ENCODE results near the gene BBOX1. TPM values are rescaled to one million over a fixed set of nuclear protein-coding genes. Genes with fewer than 3 reads are reported as not detected.
"Not testable (repeated sequence)": the region's sequence is repeated elsewhere in the genome, so short reads cannot be mapped to it uniquely, and the experiment has no call there.

BBOX1 gene, protein sequence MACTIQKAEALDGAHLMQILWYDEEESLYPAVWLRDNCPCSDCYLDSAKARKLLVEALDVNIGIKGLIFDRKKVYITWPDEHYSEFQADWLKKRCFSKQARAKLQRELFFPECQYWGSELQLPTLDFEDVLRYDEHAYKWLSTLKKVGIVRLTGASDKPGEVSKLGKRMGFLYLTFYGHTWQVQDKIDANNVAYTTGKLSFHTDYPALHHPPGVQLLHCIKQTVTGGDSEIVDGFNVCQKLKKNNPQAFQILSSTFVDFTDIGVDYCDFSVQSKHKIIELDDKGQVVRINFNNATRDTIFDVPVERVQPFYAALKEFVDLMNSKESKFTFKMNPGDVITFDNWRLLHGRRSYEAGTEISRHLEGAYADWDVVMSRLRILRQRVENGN
- not detected for total RNA-seq

- H3K27me3 Mint-ChIP-seq (ENCODE audit: low read depth) = no peaks in the 10 kb centered on the region
These were observed at the start of gene BBOX1 for GRCh38 chr11:27040302-27041115. BBOX1 (plus strand) TSS chr11:27040815; CDS start chr11:27055431, 14,616 bp downstream.

GRCh38 chr11:26992031-26992541 is 48.5 kb upstream of the BBOX1 start:
- intact Hi-C loops (cut with micrococcal nuclease) = no loop called here
- Mint-ChIP-seq H3K36me3 (ENCODE audit: low read depth) (no peaks in the 10 kb centered on the region), H3K4me1 (ENCODE audit: low read depth) (no peaks in the 10 kb centered on the region)

More at GRCh38 chr11:27040302-27041115, at the start of gene BBOX1:
- H3K27ac Mint-ChIP-seq = no peak within 1 kb of the TSS
- no peak for DNase-seq
- H3K4me1 Mint-ChIP-seq (ENCODE audit: low read depth) = no peaks in the 10 kb centered on the region
- no peak within 1 kb of the TSS for H3K4me3 Mint-ChIP-seq
- CTCF ChIA-PET = no interaction called here
- H3K36me3 Mint-ChIP-seq (ENCODE audit: low read depth) = no peaks in the 10 kb centered on the region
- intact Hi-C loops (cut with micrococcal nuclease) = no loop called here
- peaks cover 28% of the 10 kb centered on the region for H3K9me3 Mint-ChIP-seq

GRCh38 chr11:26993965-26994457 is 46.6 kb upstream of the BBOX1 start, which contains the start of gene FIBIN:
FIBIN (plus strand) TSS chr11:26994112; CDS start chr11:26994527, 415 bp downstream.
- no peaks in the 10 kb centered on the region for H3K36me3 Mint-ChIP-seq (ENCODE audit: low read depth)
- DNase-seq = no peak
- CTCF ChIA-PET = no interaction called here
- H3K9me3 Mint-ChIP-seq = no peaks in the 10 kb centered on the region
- no peaks in the 10 kb centered on the region for H3K4me1 Mint-ChIP-seq (ENCODE audit: low read depth)
- intact Hi-C loops (cut with micrococcal nuclease) = no loop called here
- peaks cover 3% of the 10 kb centered on the region for H3K27me3 Mint-ChIP-seq (ENCODE audit: low read depth)
- no peak within 1 kb of the TSS for H3K27ac Mint-ChIP-seq
- H3K4me3 Mint-ChIP-seq = no peak within 1 kb of the TSS

More at GRCh38 chr11:26992031-26992541, 48.5 kb upstream of the BBOX1 start:
- DNase-seq = no peak
- CTCF ChIA-PET = no interaction called here
- Mint-ChIP-seq H3K27me3 (ENCODE audit: low read depth) (peaks cover 3% of the 10 kb centered on the region), H3K4me3 (no peak overlapping the region), H3K27ac (no peak overlapping the region), H3K9me3 (peaks cover 1% of the 10 kb centered on the region)

GRCh38 chr11:26994631-26995095 is 46.0 kb upstream of the BBOX1 start:
- no peak for DNase-seq
- Mint-ChIP-seq H3K4me1 (ENCODE audit: low read depth) (no peaks in the 10 kb centered on the region), H3K27ac (no peak overlapping the region), H3K9me3 (no peaks in the 10 kb centered on the region), H3K27me3 (ENCODE audit: low read depth) (peaks cover 3% of the 10 kb centered on the region), H3K4me3 (no peak overlapping the region), H3K36me3 (ENCODE audit: low read depth) (no peaks in the 10 kb centered on the region)
- CTCF ChIA-PET = no interaction called here
- intact Hi-C loops (cut with micrococcal nuclease) = no loop called here

- Mint-ChIP-seq H3K4me1 (ENCODE audit: low read depth) (no peaks in the 10 kb centered on the region), H3K4me3 (no peak overlapping the region), H3K27me3 (ENCODE audit: low read depth) (peaks cover 3% of the 10 kb centered on the region), H3K27ac (no peak overlapping the region), H3K9me3 (no peaks in the 10 kb centered on the region), H3K36me3 (ENCODE audit: low read depth) (no peaks in the 10 kb centered on the region)
- no peak for DNase-seq
- intact Hi-C loops (cut with micrococcal nuclease) = no loop called here
- CTCF ChIA-PET = no interaction called here
These were observed 44.7 kb upstream of the BBOX1 start for GRCh38 chr11:26995701-26996460.

DNA sequence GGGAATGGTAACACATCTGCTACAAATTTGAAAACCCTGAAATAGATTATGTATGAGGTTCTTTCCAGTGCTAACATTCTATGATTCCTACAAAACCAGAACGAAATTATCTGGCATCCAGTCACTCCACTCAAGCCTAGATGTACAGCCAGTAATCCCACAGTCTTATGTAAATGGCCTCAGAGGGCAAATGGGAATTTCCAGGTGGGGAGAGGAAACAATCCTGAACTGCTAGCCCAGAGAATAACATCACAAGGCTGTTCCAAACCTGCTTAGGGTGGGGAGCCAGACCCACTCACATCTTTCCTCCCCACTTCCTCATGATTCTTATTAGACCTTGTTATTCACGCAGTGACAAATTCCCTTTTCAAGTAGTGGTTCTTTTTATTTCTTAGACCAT is 43.2 kb upstream of the BBOX1 start:
- DNase-seq = no peak
- intact Hi-C loops (cut with micrococcal nuclease) = no loop called here
- no peaks in the 10 kb centered on the region for H3K4me1 Mint-ChIP-seq (ENCODE audit: low read depth)
- H3K27ac Mint-ChIP-seq = no peak overlapping the region
- H3K4me3 Mint-ChIP-seq = no peak overlapping the region
- no peaks in the 10 kb centered on the region for H3K9me3 Mint-ChIP-seq
- CTCF ChIA-PET = no interaction called here
- H3K27me3 Mint-ChIP-seq (ENCODE audit: low read depth) = peaks cover 3% of the 10 kb centered on the region
- H3K36me3 Mint-ChIP-seq (ENCODE audit: low read depth) = no peaks in the 10 kb centered on the region

DNA sequence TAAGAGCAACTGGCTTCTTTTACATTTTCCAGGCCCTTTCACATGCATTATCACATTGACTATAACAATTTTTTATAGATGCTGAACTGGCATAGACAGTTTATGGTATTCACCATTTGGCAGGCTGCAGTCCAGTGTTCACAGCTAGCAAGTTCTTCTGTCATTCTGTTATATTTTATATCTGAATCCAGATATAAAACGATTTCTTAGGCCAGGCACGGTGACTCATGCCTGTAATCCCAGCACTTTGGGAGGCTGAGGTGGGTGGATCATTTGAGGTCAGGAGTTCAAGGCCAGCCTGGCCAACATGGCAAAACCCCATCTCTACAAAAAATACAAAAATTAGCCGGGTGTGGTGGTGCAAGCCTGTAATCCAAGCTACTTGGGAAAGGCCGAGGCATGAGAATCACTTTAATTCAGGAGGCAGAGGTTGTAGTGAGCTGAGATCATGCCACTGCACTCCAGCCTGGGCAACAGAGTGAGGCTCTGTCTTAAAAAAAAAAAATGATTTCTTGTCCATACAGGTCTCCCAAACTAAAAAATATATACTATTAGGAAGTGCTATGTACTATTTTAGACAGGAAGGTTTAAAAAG is 39.4 kb upstream of the BBOX1 start:
- not testable (repeated sequence) for H3K27me3 Mint-ChIP-seq (ENCODE audit: low read depth); H3K4me3 Mint-ChIP-seq; H3K9me3 Mint-ChIP-seq

GRCh38 chr11:27002431-27002830 is 38.2 kb upstream of the BBOX1 start:
- CTCF ChIA-PET = no interaction called here
- no peak overlapping the region for H3K4me3 Mint-ChIP-seq
- H3K36me3 Mint-ChIP-seq (ENCODE audit: low read depth) = no peaks in the 10 kb centered on the region
- H3K27me3 Mint-ChIP-seq (ENCODE audit: low read depth) = no peaks in the 10 kb centered on the region
- no peaks in the 10 kb centered on the region for H3K9me3 Mint-ChIP-seq
- H3K4me1 Mint-ChIP-seq (ENCODE audit: low read depth) = no peaks in the 10 kb centered on the region
- no peak for DNase-seq
- intact Hi-C loops (cut with micrococcal nuclease) = no loop called here
- no peak overlapping the region for H3K27ac Mint-ChIP-seq

More for the DNA sequence above, 39.4 kb upstream of the BBOX1 start:
- intact Hi-C loops (cut with micrococcal nuclease); H3K36me3 Mint-ChIP-seq (ENCODE audit: low read depth); DNase-seq; H3K27ac Mint-ChIP-seq; CTCF ChIA-PET; H3K4me1 Mint-ChIP-seq (ENCODE audit: low read depth): not testable (repeated sequence)

DNA sequence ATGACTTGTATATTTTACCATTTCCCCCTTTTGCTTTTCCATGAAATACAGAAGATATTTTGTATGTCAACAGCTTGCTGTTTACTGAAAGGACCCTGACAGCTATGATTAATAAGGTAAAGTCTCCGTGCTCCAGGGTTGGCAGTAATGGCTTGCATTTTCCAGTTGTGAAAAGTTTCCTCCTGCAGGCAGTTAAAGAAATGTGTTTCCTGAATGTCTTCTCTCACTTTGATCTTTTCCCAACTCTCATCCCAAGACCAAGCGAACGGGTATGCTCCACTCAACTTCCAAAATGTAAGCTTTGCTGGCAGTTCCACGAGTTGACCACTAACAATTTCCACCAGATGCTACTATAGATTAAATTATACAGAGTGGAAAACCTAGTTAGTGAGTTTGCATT is 37.8 kb upstream of the BBOX1 start:
- Mint-ChIP-seq H3K4me3 (no peak overlapping the region), H3K27ac (no peak overlapping the region), H3K9me3 (no peaks in the 10 kb centered on the region), H3K36me3 (ENCODE audit: low read depth) (no peaks in the 10 kb centered on the region), H3K27me3 (ENCODE audit: low read depth) (no peaks in the 10 kb centered on the region), H3K4me1 (ENCODE audit: low read depth) (no peaks in the 10 kb centered on the region)
- CTCF ChIA-PET = no interaction called here
- intact Hi-C loops (cut with micrococcal nuclease) = no loop called here
- DNase-seq = no peak

DNA sequence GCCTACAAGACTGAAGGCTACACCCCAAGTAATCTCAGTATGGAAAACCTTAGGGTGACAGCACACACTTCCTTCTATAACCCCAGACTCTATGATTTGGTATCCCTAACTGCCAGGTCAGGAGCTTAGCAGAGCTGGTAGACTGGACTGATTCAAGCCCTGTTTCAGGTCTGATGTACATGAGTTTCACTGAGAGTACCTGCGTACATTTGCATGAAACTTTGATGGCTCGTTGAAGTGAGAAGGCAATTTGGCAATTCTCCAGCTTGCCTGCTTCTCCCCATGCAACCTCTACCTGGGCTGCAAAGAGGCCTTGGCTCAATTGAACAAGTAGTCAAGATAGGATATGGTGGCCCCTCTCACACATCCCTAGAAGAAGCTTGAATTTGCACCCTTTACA is 36.5 kb upstream of the BBOX1 start:
- H3K9me3 Mint-ChIP-seq = no peaks in the 10 kb centered on the region
- no peaks in the 10 kb centered on the region for H3K36me3 Mint-ChIP-seq (ENCODE audit: low read depth)
- H3K27ac Mint-ChIP-seq = no peak overlapping the region
- no peak for DNase-seq
- intact Hi-C loops (cut with micrococcal nuclease) = no loop called here
- no peaks in the 10 kb centered on the region for H3K4me1 Mint-ChIP-seq (ENCODE audit: low read depth)
- H3K27me3 Mint-ChIP-seq (ENCODE audit: low read depth) = no peaks in the 10 kb centered on the region
- no peak overlapping the region for H3K4me3 Mint-ChIP-seq
- CTCF ChIA-PET = no interaction called here

DNA sequence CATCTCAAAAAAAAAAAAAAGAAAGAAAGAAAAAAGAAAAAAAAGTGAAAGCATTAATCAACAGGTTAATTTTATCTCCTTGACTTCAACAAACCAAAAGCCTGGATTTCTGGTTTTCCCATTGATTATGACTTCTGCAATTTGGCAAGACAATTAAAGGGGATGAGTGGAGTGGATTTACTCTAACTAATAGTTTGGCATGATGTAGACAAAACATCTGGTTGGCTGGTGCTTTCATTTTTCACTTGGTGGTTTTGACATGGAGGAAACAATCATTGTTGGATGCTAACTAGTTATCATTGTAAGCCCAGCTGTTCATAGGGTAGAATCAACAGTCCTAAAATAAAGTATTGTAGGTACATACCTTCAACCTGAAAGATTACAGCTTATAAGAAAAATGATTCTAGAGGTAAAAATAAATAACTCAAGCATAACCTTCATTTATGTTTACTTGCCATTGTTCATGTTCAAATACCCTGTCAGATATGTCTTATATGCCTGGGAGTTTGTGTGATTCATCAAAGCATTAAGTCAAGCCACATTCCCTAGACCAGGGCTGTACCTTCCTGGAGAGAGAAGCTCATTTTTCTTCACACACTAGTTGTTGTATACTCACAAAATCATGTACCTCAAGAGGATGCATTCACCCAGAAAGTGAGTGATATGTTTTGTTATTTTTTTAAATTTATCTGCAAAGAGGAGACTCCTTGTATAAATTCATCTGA is 31.6 kb upstream of the BBOX1 start:
- DNase-seq = no peak
- H3K9me3 Mint-ChIP-seq = peaks cover 1% of the 10 kb centered on the region
- no peak overlapping the region for H3K4me3 Mint-ChIP-seq
- CTCF ChIA-PET = interaction anchor here (0.7 kb wide), 1 partner anchor 786 kb away, joined by 3 read pairs; no protein-coding TSS in a partner anchor
- H3K27ac Mint-ChIP-seq = no peak overlapping the region
- H3K4me1 Mint-ChIP-seq (ENCODE audit: low read depth) = no peaks in the 10 kb centered on the region
- intact Hi-C loops (cut with micrococcal nuclease) = no loop called here
- no peaks in the 10 kb centered on the region for H3K27me3 Mint-ChIP-seq (ENCODE audit: low read depth)
- no peaks in the 10 kb centered on the region for H3K36me3 Mint-ChIP-seq (ENCODE audit: low read depth)

All from activated naive CD4-positive, alpha-beta T cell treated with anti-CD3 and anti-CD28 coated beads for 36 hours (primary cell).